K562 (cell line): ENCODE data around the gene LPIN1. TPM values are rescaled to one million over a fixed set of nuclear protein-coding genes. Genes with fewer than 3 reads are reported as not detected.

Experiments used
- ATAC-seq: fragments of 200-7000 bp; cut with Tn5 transposase; 3 replicates; pipeline ENCODE4 v1.9.1; 2020; ENCODE audit warnings: moderate library complexity
- BruUV-seq: library from RNA; stranded (reverse); fragments of 400-500 nt; replicated peaks from 2 replicates; lab custom pipeline; 2021; lab: Mats Ljungman, UMichigan
- CTCF ChIA-PET: fragments of 300-600 bp; formaldehyde crosslinking; extraction: SDS; loops from one replicate; lab custom pipeline; 2021; ENCODE audit warnings: low intra/inter-chr PET ratio; lab: Yijun Ruan, JAX
- POLR2A ChIA-PET: fragments of 300-600, 350-650 bp; sonication (Branson Sonifier 250); formaldehyde crosslinking; extraction: SDS; loops from one replicate; lab custom pipeline; 2021; ENCODE audit warnings: antibody characterized with exemption, inconsistent platforms; lab: Yijun Ruan, JAX
- DNase-seq, 4 experiments: peaks; one replicate each; pipeline versions ENCODE4 v3.0.0 to v3.0.0-alpha.2; 2011 to 2018; ENCODE audit warnings: low spot score in 3 of 4, mixed read lengths in 3 of 4; ENCODE audit errors: extremely low read depth in 1 of 4
- FAIRE-seq: peaks from 2 replicates; lab custom pipeline; 2011; peaks lifted over from hg19 to GRCh38; lab: Jason Lieb, UNC
- H2AFZ ChIP-seq: 2 replicates; pipeline ENCODE4 v1.6.0; 2011; ENCODE audit warnings: low read depth, low read length, control low read depth, inconsistent platforms
- H3K27ac ChIP-seq: fragments of 200-600 bp; 3 replicates; pipeline ENCODE4 v1.8.0; 2011; ENCODE audit warnings: low read depth, mild to moderate bottlenecking, control low read depth, inconsistent platforms, low read length, moderate library complexity, mixed read lengths; ENCODE audit errors: extremely low read depth
- H3K27me3 ChIP-seq, 2 experiments: fragments of 300-600 bp in 1 of 2; 2 replicates in 1 of 2; 3 replicates in 1 of 2; pipeline versions ENCODE4 v1.6.0 to v1.8.0; 2011; ENCODE audit warnings: inconsistent platforms in 2 of 2, low read length in 2 of 2, mild to moderate bottlenecking in 1 of 2, mixed read lengths in 1 of 2, moderate library complexity in 1 of 2; ENCODE audit not compliant: control insufficient read depth in 2 of 2, insufficient read depth in 2 of 2
- H3K36me3 ChIP-seq: fragments of 300-600 bp; 3 replicates; pipeline ENCODE4 v1.8.0; 2011; ENCODE audit warnings: mild to moderate bottlenecking, low read length, inconsistent platforms; ENCODE audit not compliant: control insufficient read depth, insufficient read depth
- H3K4me1 ChIP-seq, 2 experiments: fragments of 200-600 bp in 1 of 2; replicated peaks in 1 of 2; 2 replicates in 1 of 2; 3 replicates in 1 of 2; pipeline versions ENCODE4 v1.5.1 to v1.8.0; 2011; ENCODE audit warnings: inconsistent platforms in 2 of 2, low read length in 2 of 2, mild to moderate bottlenecking in 1 of 2, mixed read lengths in 1 of 2, moderate library complexity in 1 of 2; ENCODE audit not compliant: control insufficient read depth in 2 of 2, insufficient read depth in 2 of 2
- H3K4me2 ChIP-seq: 2 replicates; pipeline ENCODE4 v1.6.1; 2011; ENCODE audit warnings: low read length, control low read depth, inconsistent platforms, mixed read lengths; ENCODE audit not compliant: insufficient read depth
- H3K4me3 ChIP-seq: fragments of 200-600 bp; sonication (generic), shearing (Covaris generic); 2 replicates; pipeline ENCODE4 v1.5.1; 2016; ENCODE audit warnings: control low read depth, inconsistent platforms
- H3K79me2 ChIP-seq: fragments of 200-600 bp; 3 replicates; pipeline ENCODE4 v1.8.0; 2011; ENCODE audit warnings: low read length, inconsistent platforms; ENCODE audit not compliant: control insufficient read depth, insufficient read depth
- H3K9ac ChIP-seq, 2 experiments: 2 replicates each; pipeline versions ENCODE4 v1.6.0 to v1.6.1; 2011; ENCODE audit warnings: low read depth in 2 of 2, low read length in 2 of 2, control low read depth in 1 of 2, inconsistent platforms in 1 of 2, mild to moderate bottlenecking in 1 of 2, mixed read lengths in 1 of 2; ENCODE audit not compliant: insufficient read depth in 1 of 2
- H3K9me1 ChIP-seq: one replicate; pipeline ENCODE4 v1.6.0; 2011; ENCODE audit warnings: inconsistent platforms, mild to moderate bottlenecking, low read length, moderate library complexity; ENCODE audit not compliant: control insufficient read depth, insufficient read depth
- H3K9me3 ChIP-seq: replicated peaks from 2 replicates; pipeline ENCODE4 v1.5.1; 2011; ENCODE audit warnings: low read depth, low read length, inconsistent platforms; ENCODE audit not compliant: control insufficient read depth, insufficient read depth
- H4K20me1 ChIP-seq: replicated peaks from 2 replicates; pipeline ENCODE4 v1.6.1; 2011; ENCODE audit warnings: low read length, inconsistent platforms, mixed read lengths; ENCODE audit not compliant: control insufficient read depth, insufficient read depth
- AFF4 ChIP-seq: sonication (generic); formaldehyde crosslinking; IDR thresholded peaks from 2 replicates; pipeline ENCODE4 v1.8.0; 2023; ENCODE audit warnings: mild to moderate bottlenecking, missing genetic modification reagents
- ZNF146 ChIP-seq: IDR thresholded peaks from one replicate; pipeline ENCODE4 v1.6.1; 2018; ENCODE audit warnings: missing compliant biosample characterization; ENCODE audit not compliant: unreplicated experiment
- WGBS: fragments of 100-300 bp; shearing (Covaris generic); methylation state at CpG from one replicate; pipeline ENCODE4 v1.1.6; 2016; ENCODE audit warnings: low coverage, mixed read lengths; ENCODE audit not compliant: insufficient coverage; ENCODE audit errors: missing lambda C conversion rate; 5-methylcytosine and 5-hydroxymethylcytosine counted together
- in situ Hi-C: fragments of 300-500 bp; cut with MboI; formaldehyde crosslinking; loops from 4 replicates; pipeline ENCODE4 v1.15.0; 2018; ENCODE audit warnings: inconsistent platforms, mixed read lengths
- intact Hi-C: fragments of 100-400 bp; cut with micrococcal nuclease; formaldehyde crosslinking; loops from 2 replicates; pipeline ENCODE4 v1.14.2; 2022
- polyA plus RNA-seq, 8 experiments: library from polyadenylated mRNA; depleted of rRNA in 4 of 8; stranded (reverse) in 5 of 8; unstranded in 3 of 8; fragments of >200 nt; fragmentation: Nextera tagmentation in 2 of 8; fragmentation: Illumina TruSeq in 1 of 8; extraction: Ambion mirVana in 2 of 8; extraction: Trizol in 1 of 8; gene quantifications; 2 replicates each; pipeline versions ENCODE4 v1.2.1 to v1.2.3, GENCODE V29; 2011 to 2014; ENCODE audit warnings: inconsistent platforms in 1 of 8, missing spikeins in 1 of 8
- total RNA-seq, 7 experiments: library from RNA; depleted of rRNA in 6 of 7; stranded (reverse); fragments of >200 nt in 6 of 7; fragmentation: Illumina TruSeq in 2 of 7; extraction: Trizol in 2 of 7; gene quantifications; 2 replicates each; pipeline versions ENCODE4 v1.2.1 to v1.2.3, GENCODE V29; 2011 to 2021; ENCODE audit warnings: low replicate concordance in 1 of 7

The LPIN1 gene
- total and polyA plus RNA-seq, 9 of the 15 experiments (the other 6 are each of a cell fraction or from before 2014, with no cell fraction given): 9.2 to 84.0 (median 27.8) TPM

- no peak overlapping the region for H3K9ac ChIP-seq
- FAIRE-seq (no peak), DNase-seq (no peak), ATAC-seq (no peak)
- H4K20me1 ChIP-seq: no peaks in the 10 kb centered on the region
- H3K27me3 ChIP-seq: no peaks in the 10 kb centered on the region
- ChIA-PET CTCF (no interaction called here), POLR2A (no interaction called here)
- intact Hi-C loops (no loop called here), in situ Hi-C loops (no loop called here)
- peaks cover 66% of the 10 kb centered on the region; the same call in 2 of the 3 replicates for H3K36me3 ChIP-seq
- H3K4me3 ChIP-seq: no peak overlapping the region
- TF ChIP-seq ZNF146 (no peak), AFF4 (CRISPR knock-in tag) (no peak)
- H3K4me1 ChIP-seq: no peaks in the 10 kb centered on the region
- no peaks in the 10 kb centered on the region for H3K9me1 ChIP-seq
- 90% methylated on average over 11 of the region's 13 CpGs for WGBS
- no peaks in the 10 kb centered on the region for H3K79me2 ChIP-seq
- H3K27ac ChIP-seq: no peak overlapping the region
- no peaks in the 10 kb centered on the region for H3K9me3 ChIP-seq
- no peak overlapping the region for H2AFZ ChIP-seq
- no peak overlapping the region for H3K4me2 ChIP-seq
- BruUV-seq: no TSS peak
These were observed 68.6 kb downstream of the LPIN1 start for GRCh38 chr2:11814979-11815510.
